Nephron (organoid): ENCODE measurements around the gene KL.
A peak's percentile ranks its signal among the peaks of the same experiment; 100 is the strongest.

Experiments used
- H3K27ac Mint-ChIP-seq, 3 experiments: 2 replicates each; pipeline ENCODE4 v1.8.0; 2020; ENCODE audit warnings: mixed read lengths in 3 of 3, mild to moderate bottlenecking in 2 of 3, moderate library complexity in 1 of 3
- H3K27me3 Mint-ChIP-seq: 2 replicates; pipeline ENCODE4 v1.8.0; 2021; ENCODE audit warnings: low read depth, mild to moderate bottlenecking, moderate library complexity, mixed read lengths
- H3K36me3 Mint-ChIP-seq: 2 replicates; pipeline ENCODE4 v1.8.0; 2020; ENCODE audit warnings: low read depth, mixed read lengths
- H3K4me1 Mint-ChIP-seq: 2 replicates; pipeline ENCODE4 v1.8.0; 2020; ENCODE audit warnings: mixed read lengths
- H3K4me3 Mint-ChIP-seq, 3 experiments: 2 replicates each; pipeline ENCODE4 v1.8.0; 2020; ENCODE audit warnings: mild to moderate bottlenecking in 3 of 3, mixed read lengths in 3 of 3, moderate library complexity in 2 of 3
- H3K9me3 Mint-ChIP-seq: 2 replicates; pipeline ENCODE4 v1.8.0; 2020; ENCODE audit warnings: mixed read lengths
- TF ChIP-seq, protein P1 (sequence below), 3 experiments: fragments of 200-600 bp; sonication (generic); IDR thresholded peaks; one replicate each; pipeline ENCODE4 v1.5.0; 2021; ENCODE audit warnings: antibody characterized with exemption in 3 of 3; ENCODE audit not compliant: unreplicated experiment in 3 of 3

Gene KL

DNA sequence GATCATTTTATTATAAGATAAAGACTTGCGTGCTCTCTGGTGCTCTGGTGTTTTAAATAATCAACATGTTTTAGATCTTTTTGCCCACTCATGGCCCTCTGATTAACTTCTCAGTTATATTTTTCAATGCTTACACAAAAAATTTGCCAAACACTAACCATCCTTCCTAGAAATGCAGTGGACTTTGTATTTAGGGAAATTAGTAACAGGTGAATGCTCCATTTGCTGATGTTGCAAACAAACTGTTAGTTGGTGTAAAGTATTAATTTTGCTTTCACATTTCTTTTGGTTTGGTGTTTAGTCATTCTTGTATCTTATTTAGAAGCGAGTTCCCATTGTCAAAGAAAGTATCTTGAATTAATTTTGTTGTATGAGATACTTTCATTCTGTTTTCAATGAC, 2.7 kb downstream of the KL start:
- Mint-ChIP-seq H3K4me3 (peak overlapping the region in 2 of 3 experiments; percentile 30 to 35), H3K36me3 (no peaks in the 10 kb centered on the region), H3K27ac (peak overlapping the region in 1 of 3 experiments; percentile 24), H3K4me1 (peaks cover 16% of the 10 kb centered on the region), H3K9me3 (no peaks in the 10 kb centered on the region), H3K27me3 (peaks cover 67% of the 10 kb centered on the region)
- TF ChIP-seq, protein P1, sequence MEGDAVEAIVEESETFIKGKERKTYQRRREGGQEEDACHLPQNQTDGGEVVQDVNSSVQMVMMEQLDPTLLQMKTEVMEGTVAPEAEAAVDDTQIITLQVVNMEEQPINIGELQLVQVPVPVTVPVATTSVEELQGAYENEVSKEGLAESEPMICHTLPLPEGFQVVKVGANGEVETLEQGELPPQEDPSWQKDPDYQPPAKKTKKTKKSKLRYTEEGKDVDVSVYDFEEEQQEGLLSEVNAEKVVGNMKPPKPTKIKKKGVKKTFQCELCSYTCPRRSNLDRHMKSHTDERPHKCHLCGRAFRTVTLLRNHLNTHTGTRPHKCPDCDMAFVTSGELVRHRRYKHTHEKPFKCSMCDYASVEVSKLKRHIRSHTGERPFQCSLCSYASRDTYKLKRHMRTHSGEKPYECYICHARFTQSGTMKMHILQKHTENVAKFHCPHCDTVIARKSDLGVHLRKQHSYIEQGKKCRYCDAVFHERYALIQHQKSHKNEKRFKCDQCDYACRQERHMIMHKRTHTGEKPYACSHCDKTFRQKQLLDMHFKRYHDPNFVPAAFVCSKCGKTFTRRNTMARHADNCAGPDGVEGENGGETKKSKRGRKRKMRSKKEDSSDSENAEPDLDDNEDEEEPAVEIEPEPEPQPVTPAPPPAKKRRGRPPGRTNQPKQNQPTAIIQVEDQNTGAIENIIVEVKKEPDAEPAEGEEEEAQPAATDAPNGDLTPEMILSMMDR (IDR thresholded peaks at IDR 0.05; ENCODE audit: unreplicated experiment in 3 of 3): no peak

- Mint-ChIP-seq H3K4me1 (no peaks in the 10 kb centered on the region), H3K36me3 (no peaks in the 10 kb centered on the region), H3K9me3 (no peaks in the 10 kb centered on the region), H3K27ac (no peak overlapping the region), H3K4me3 (no peak overlapping the region), H3K27me3 (peaks cover 41% of the 10 kb centered on the region)
- TF ChIP-seq, protein P1 (IDR thresholded peaks at IDR 0.05; ENCODE audit: unreplicated experiment in 3 of 3): no peak
Measured at GRCh38 chr13:33022986-33023385, 6.8 kb downstream of the KL start.

- Mint-ChIP-seq H3K27ac (no peak overlapping the region), H3K9me3 (no peaks in the 10 kb centered on the region), H3K36me3 (no peaks in the 10 kb centered on the region), H3K4me1 (peaks cover 11% of the 10 kb centered on the region), H3K27me3 (peaks cover 18% of the 10 kb centered on the region), H3K4me3 (no peak overlapping the region)
- TF ChIP-seq, protein P1 (IDR thresholded peaks at IDR 0.05; ENCODE audit: unreplicated experiment in 3 of 3): no peak
Measured at GRCh38 chr13:33025220-33025744, 9.1 kb downstream of the KL start.

DNA sequence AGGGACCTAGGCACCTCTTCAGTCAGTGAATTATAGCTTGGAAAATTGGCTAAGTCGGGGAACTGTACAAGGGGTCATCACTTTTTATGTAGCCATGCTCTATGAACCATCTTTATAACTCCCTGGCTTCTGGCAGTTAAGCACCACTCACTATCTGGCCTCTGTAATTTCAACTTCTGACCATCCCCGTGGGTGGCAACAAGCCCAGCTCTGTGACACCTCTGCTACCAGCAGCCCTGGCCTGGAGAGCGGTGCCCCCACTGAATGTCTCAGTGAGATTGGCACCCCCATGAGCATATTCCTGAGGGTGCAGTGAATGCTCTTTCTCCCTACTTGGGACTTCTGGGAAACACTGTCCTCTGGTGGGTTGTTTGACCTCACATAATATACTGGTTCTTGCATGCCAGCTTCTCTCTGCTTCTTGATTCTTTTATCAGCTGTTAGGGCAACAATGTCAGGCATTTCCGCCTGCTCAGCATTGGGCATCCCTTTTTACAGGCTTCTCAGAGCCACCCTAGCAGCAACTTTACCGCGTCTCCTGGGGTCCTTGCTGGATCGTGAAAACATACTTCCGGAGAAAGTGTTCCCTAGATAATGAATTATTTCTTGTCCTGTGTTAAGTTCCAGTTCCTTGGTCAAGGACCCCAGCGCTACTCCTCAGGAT, 10.4 kb downstream of the KL start:
- Mint-ChIP-seq H3K4me3 (no peak overlapping the region), H3K4me1 (peaks cover 21% of the 10 kb centered on the region), H3K27ac (no peak overlapping the region), H3K9me3 (no peaks in the 10 kb centered on the region), H3K36me3 (no peaks in the 10 kb centered on the region), H3K27me3 (peaks cover 4% of the 10 kb centered on the region)
- TF ChIP-seq, protein P1 (IDR thresholded peaks at IDR 0.05; ENCODE audit: unreplicated experiment in 3 of 3): no peak

DNA sequence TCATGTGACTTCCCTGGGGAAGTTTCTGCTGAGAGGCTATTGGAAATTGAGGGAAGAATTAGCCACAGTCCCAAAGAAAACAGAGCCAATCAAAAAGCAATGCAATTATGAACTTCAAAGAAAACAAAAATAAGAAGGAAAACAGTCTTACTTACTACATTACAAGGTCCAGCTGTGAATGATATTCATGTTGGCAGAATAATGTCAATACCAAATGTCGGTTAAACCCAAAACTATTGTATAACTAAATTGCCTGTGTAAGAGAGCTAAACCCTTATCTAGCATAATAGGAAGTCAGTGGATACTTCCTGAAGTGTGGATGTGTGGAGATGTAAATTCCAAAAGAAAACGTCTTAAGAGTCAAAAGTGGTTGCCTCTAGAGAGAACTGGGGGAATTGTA, 12.4 kb downstream of the KL start:
- Mint-ChIP-seq H3K4me3 (no peak overlapping the region), H3K36me3 (no peaks in the 10 kb centered on the region), H3K27ac (peak overlapping the region in 2 of 3 experiments; percentile 63 to 73), H3K9me3 (peaks cover 2% of the 10 kb centered on the region), H3K4me1 (peaks cover 31% of the 10 kb centered on the region), H3K27me3 (peaks cover 4% of the 10 kb centered on the region)
- TF ChIP-seq, protein P1 (IDR thresholded peaks at IDR 0.05; ENCODE audit: unreplicated experiment in 3 of 3): no peak

- peaks cover 31% of the 10 kb centered on the region for H3K4me1 Mint-ChIP-seq
- H3K36me3 Mint-ChIP-seq: no peaks in the 10 kb centered on the region
- peak overlapping the region in 2 of 3 experiments; percentile 20 to 36 for H3K27ac Mint-ChIP-seq
- peaks cover 2% of the 10 kb centered on the region for H3K9me3 Mint-ChIP-seq
- H3K4me3 Mint-ChIP-seq: no peak overlapping the region
- TF ChIP-seq, protein P1 (IDR thresholded peaks at IDR 0.05; ENCODE audit: unreplicated experiment in 3 of 3): no peak
- peaks cover 3% of the 10 kb centered on the region for H3K27me3 Mint-ChIP-seq
Measured at GRCh38 chr13:33031277-33031676, 15.1 kb downstream of the KL start.
